Spleen (tissue), 7 donors: ENCODE results near the gene NPB.

Experiments
- CTCF ChIP-seq, 11 experiments: fragments of 200-600 bp in 7 of 11; fragments of 450-650 bp in 4 of 11; sonication (generic) in 4 of 11; IDR thresholded peaks in 8 of 11; conservative IDR thresholded peaks in 3 of 11; 1 replicate in 7 of 11; 2 replicates in 4 of 11; pipeline versions ENCODE4 v1.4.0 to v1.8.0; 2016 to 2021; ENCODE audit warnings: antibody characterized with exemption in 11 of 11, inconsistent platforms in 4 of 11, mild to moderate bottlenecking in 1 of 11
- POLR2A ChIP-seq, 3 donors: fragments of 450-650 bp; IDR thresholded peaks; one replicate each; pipeline ENCODE4 v1.5.1; 2017; ENCODE audit warnings: antibody characterized with exemption in 3 of 3, mild to moderate bottlenecking in 1 of 3
- donor health status: DM: no; HTN: no; CAD: no; lungs with moderate emphysema.
- donor health status: DM: no; HTN: no; CAD: no.
- donor health status: DM: no; HTN: no; CAD: no.

GRCh38 chr17:81913394-81914102 is 11.5 kb downstream of the NPB start:
- TF ChIP-seq CTCF (IDR thresholded peaks at IDR 0.05 in 8 of 11, conservative IDR thresholded peaks at IDR 0.05 in 3 of 11): no peak
- no peak for TF ChIP-seq POLR2A (IDR thresholded peaks at IDR 0.05)
